NAMALWA (cell line): Measurements from ENCODE around the gene BCAP29.
"Not testable (repeated sequence)": the region's sequence is repeated elsewhere in the genome, so short reads cannot be mapped to it uniquely, and the experiment has no call there.

Experiments used
- DNase-seq: peaks from one replicate; pipeline ENCODE4 v3.0.0-alpha.2; 2015; ENCODE audit warnings: low spot score

BCAP29 gene, protein sequence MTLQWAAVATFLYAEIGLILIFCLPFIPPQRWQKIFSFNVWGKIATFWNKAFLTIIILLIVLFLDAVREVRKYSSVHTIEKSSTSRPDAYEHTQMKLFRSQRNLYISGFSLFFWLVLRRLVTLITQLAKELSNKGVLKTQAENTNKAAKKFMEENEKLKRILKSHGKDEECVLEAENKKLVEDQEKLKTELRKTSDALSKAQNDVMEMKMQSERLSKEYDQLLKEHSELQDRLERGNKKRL

DNA sequence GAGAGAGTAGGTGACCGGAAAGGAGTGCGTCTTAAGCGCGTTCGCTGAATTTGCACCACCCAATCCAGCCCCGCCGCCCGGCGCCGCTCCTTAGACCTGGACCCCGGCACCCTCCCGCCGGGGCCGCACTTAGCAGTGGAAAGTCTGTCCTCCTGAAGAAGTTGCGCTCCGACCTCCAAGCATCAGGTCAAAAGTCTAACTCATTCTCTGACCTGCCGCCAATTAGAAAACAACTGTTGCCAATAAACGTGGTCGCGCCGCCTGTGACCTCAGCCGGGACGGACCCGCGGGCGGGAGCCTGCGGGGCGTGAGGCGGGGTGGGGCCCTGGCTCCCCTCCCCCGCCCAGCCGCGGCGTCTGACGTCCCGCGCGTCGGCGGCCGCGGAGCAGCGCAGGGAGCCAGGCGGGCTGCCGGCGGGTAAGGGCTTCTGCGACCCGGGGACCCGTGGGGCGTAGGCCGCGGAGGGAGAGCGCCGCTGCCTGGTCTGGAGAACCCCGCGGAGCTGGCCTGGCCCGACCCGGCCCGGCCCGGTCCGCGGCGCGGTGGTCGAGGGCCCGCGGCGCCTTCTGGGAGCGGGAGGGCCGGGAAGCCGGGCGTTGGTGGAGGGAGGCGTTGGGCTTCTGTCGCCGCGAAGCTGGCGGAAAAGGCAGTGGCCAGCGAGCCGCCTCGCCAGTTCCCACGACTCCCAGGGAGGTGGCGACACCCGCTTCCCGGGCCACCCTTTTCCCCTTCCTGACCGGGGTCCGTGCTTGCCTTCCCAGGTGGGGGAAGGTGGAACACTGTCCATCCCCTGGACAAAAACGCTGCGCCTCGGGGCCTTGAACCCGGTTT is at the start of gene BCAP29:
BCAP29 (plus strand) TSS at position 362 of the 831 bp plus-strand sequence. CDS start 527 bp downstream, outside the sequence.
- DNase-seq = peak; percentile 90

DNA sequence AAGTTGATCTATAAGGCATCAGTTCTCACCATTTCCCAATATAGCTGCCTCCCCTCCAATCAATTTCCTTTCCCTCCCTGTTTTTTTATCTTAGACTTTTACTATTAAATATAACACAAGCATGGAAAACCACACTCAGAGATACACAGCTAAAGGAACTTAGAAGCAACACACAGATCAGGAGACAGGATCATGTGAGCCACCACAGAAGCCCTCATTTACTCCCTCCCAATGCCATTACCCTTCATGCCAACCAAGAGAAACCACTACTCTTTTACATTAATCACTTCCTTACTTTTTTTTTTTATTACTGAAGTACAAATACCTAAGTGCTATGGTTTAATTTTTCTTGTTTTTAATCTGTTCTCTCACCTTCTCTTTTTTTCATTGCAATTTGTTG is 49.3 kb upstream of the BCAP29 start:
- no peak for DNase-seq

DNA sequence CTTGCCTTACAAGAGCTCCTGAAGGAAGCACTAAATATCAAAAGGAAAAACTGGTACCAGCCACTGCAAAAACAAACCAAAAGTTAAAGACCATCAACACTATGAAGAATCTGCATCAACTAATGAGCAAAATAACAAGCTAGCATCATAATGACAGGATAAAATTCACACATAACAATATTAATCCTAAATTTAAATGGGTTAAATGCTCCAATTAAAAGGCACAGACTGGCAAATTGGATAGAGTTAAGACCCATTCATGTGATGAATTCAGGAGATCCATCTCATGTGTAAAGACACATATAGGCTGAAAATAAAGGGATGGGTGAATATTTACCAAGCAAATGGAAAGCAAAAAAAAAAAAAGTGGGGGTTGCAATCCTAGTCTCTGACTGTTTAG is 45.9 kb upstream of the BCAP29 start:
- no peak for DNase-seq

DNA sequence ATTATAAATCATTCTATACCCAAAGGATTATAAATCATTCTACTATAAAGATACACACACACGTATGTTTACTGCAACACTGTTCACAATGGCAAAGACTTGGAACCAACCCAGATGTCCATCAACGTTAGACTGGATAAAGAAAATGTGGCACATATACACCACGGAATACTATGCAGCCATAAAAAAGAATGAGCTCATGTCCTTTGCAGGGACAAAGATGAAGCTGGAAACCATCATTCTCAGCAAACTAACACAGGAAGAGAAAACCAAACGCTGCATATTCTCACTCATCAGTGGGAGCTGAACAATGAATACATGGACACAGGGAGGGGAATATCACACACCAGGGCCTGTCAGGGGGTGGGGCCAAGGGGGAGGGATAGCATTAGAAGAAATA is 42.8 kb upstream of the BCAP29 start:
- DNase-seq = not testable (repeated sequence)

DNA sequence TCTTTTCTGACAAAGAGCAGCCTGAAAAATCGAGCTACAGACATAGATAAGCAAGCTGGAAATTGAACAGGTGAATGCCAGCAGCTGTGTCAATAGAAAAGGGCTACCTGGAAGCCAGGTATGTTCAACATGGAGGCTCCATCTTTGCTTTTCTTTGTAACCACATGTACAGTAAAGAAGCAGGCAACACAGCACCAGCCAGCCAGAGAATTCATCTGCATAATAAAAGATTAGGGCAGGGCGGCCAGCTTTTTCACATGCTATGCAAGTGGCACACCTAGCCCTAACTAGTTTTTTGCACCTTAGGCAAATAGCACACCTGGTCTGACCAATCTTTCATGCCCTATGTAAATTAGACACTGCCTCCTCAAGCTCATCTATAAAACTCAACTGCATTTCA is 42.0 kb upstream of the BCAP29 start:
- no peak for DNase-seq

DNA sequence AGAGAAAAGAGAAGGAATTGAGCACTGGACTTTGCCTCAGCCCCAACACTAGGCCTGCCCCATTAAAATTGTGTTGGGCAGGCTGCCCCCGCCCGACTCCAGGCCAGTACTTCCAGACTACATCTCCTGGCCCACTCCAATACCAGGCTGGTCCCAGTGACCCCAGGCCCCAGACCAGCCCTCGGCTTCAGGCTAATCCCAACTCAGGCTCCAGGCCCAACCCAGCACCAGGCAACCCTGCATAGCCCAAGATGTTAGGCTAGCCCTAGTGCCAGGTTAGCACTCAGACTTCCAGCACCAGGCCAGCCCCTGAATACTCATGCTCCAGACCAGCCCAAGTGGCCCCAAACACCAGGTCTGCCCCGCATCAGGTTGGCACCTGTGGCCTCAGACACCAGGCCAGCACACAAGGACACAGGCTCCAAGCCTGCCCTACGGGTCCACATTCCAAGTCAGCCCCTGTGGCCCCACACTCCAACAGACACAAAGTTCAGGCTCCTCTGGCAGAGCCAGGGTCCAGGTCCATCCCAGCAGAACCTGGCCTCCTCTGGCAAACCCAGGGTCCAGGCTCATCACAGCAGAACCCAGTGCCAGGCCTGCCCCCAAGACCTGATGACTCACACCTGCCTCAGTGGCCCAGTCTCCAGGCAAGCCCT is 36.6 kb upstream of the BCAP29 start:
- DNase-seq = no peak

DNA sequence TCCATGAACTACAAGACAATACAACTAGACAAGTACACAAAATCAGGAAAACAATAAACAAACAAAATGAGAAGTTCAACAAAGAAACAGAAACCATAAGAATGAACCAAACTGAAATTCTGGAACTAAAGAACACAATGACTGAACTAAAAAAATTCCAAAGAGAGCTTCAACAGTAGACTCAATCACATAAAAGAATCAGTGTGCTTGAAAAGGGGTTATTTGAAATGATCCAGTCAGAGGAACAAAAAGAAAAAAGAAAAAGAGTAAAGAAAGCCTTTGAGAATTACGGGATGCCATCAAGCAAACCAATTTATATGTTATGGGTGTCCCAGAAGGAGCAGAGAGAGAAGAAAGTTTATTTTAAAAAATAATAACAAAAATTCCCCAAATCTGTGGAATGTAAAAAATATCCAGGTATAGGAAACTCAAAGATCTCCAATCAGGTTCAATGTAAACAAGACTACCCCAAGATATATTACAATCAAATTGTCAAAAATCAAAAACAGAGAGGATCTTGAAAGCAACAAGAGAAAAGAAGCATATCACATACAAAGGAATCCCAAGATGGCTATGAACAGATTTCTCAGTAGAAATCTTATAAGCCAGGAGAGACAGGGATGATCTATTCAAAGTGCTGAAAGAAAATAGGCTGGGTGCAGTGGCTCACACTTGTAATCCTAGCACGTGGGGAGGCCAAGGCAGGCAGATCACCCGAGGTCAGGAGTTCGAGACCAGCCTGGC is 35.0 kb upstream of the BCAP29 start:
- DNase-seq = no peak

DNA sequence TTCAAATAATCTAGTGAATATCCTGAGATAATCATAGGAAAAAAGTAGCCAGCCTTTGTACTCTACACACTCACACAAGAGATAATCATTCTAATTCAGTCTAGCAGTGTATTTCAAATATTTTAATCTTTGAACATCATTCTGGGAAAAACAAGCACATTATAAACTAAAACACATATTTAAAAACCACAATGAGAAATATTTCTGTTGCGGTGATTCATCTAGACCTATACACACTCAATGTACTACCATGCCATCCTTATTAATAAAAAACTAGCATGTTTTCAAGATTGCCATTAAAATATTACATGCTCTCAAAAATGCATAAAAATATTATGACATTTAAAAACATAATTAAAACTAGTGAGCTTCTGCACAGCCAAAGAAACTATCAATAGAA is 28.1 kb upstream of the BCAP29 start:
- DNase-seq = no peak

DNA sequence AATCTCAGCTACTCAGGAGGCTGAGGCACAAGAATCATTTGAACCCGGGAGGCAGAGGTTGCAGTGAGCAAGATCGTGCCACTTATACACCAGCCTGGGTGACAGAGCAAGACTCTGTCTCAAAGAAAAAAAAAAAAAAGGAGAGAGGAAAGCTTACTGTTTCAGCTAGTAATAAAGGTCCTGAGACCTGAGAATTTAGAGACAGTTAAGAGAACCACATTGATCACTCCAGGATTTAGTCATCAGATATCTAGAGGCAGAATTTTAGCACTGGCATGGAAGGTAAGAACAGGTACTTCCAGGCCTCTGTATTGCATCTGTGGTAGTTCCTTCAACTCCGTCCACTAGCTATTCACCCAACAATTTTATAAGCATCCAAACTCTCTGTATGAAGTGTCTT is 24.2 kb upstream of the BCAP29 start:
- DNase-seq = no peak

DNA sequence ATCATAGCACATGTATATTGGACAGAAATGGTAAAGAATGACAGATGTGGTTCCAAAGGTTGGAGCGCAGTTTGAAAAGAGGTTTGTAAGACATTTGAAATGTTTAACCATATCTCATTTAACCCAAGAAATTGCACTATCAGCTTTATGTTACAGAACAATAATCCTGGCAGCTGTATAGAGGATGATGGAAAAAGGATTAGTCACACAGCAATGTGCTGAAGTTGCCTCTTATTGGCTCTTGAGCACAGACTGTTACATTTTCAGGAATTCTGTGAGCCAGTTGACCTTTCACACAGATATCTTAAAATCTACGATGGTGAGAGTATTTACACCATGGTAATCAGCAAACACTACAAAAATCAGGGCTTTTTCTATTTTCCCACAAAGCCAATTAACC is 20.2 kb upstream of the BCAP29 start:
- DNase-seq = no peak

DNA sequence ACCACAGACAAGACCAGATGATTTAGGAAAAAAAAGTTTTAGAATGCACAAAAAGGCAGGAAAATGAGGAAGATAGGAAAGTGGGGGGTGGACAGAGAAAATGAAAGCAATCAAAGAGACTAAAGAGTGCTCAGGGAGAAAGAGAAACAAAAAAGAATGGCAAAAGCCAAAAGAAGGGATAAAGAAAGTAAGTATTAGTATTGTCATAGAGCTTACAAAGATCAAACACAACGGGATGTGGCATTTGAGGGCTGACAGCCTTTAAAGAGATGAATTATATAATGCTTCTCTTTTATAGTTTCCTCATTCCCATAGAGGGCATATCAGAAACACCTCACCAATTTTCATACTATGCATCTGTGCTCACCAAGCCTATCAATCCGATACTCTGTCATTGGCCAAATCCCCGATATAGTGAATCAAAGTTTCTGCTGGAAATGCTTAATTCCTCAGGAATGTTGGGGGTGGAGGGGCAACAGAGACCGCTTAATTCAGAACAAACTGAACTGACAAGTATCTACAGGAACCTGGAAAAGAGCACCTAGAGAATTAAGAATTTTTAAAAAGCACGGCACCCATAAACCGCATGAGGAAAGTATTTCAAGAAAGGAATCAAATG is 19.0 kb upstream of the BCAP29 start:
- no peak for DNase-seq

DNA sequence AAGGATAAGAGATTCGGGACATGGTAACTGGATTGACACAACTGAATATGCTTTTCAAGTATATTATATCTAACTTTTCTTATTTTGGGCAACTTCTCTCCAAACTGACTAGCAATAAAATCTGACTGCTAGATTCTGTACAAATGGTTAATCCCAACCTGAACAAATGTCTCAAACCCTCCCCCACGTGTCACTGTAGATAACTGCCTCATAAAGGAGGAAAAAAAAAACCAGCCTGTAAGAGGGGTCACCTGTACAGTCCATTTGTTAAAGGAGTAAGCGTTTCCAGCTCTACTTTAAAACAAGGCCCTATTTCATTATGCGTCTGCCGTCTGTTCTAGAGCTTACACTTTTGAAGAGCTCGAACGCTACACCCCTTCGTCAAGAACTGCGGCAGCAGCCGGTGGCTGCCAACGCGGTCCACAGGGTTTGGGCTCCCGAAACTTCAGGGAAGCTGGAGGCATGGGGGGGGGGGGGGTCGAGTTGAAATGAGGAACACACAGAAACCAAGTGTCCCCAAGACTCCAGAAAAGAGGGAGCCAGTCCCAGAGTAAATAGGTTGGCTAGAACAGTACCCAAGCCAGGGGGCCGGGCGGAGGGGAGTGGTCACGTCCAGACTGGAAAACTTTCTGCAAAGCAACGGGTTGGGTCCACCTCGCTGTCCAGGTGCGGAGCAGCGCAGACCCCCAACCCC is 16.8 kb upstream of the BCAP29 start:
- DNase-seq = peak; percentile 61

DNA sequence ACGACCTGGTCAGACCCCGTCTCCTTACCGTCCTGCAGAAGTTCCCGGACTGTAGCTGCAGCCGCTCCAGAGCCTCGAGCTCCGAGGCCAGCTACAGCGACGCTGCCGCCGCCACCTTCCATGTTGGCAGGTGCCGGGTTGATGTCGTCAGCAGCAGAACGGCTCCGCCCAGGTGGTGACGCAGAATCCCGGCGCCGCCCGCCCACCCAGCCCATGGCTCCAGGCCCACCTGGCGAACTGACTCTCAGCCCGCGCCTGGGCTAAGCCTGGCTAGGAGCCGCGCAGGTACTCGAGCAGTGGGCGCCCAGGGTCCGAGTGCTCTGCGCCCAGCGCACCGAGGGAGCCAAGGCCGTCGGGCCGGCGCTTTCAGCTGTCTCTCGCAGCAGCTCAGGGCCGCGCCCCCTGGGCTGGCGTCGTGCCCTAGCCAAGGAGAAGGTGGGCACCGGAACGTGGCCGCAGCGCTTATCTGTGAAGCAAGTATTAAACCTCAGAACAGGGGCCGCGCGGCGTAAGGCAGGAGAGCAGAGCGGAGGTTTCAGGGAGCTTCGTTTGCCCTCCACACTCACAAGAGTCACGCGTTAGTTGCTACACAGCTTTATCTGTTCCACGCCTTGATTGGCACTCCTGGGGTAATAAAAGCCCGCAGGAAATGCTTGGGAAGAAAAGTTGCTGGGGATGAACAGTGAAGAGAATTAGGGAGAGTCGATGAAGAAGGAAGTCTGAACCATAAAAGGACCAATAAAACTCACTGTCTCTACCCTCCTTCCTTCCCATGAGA is 16.1 kb upstream of the BCAP29 start, which contains the start of the genes COG5 and DUS4L:
COG5 (minus strand) TSS at position 146 of the 778 bp plus-strand sequence; CDS start at position 122, 24 bp downstream.
DUS4L (plus strand) TSS at position 197 of the 778 bp plus-strand sequence. CDS start 3,100 bp downstream, outside the sequence.
- DNase-seq = peak; percentile 94

DNA sequence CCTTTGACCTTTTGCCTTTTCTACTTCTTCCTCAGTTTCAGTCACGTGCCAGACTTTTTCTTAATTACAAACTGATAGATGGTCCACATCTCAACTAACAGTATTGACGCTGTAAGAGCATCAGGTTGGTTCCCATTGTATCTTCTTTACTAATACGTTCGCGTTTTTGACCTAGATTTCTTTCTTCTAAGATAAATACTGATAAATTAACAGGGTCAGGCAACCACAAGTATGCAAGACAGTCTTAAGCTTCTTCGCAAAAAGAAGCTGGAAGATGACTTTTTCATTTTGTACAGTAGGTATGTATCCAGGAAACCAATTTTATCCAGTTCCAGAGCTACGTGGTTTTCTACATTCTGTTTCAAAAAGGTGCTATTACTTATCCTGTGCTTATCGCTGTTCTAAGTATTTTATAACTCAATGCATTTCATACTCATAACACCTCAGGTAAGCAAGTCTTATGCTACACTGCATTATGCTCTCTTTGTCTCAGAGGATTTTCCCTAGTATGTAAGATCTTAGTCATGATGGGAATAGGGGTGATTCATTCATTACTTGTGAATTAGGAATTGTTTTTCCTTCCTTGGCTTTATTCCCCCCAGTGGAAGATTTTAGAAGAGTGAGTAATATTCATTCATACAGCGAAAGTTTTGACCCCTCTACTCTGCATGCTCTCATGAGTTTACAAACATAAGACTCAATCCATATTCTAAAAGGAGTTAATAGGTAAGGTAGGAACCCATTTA is 15.3 kb upstream of the BCAP29 start:
- DNase-seq = no peak

DNA sequence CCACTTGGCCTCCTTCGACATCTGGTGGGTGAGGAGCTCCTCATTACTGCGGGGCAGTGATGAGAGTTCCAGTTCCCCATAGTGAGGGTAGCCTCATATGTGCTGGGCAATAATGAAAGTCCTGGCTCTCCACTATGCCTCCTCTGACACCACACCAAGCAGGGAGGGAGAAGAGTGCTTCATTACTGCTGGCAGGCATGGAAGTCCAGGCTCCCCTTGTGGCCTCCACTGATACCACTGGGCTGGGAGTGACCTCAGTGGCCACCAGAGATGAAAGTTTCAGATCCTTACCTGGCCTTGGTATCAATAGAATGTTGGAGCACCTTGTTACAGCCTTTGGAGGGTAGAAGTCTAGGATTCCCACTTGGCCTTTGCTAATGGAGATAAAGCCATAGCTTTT is 9.7 kb upstream of the BCAP29 start:
- DNase-seq = no peak

DNA sequence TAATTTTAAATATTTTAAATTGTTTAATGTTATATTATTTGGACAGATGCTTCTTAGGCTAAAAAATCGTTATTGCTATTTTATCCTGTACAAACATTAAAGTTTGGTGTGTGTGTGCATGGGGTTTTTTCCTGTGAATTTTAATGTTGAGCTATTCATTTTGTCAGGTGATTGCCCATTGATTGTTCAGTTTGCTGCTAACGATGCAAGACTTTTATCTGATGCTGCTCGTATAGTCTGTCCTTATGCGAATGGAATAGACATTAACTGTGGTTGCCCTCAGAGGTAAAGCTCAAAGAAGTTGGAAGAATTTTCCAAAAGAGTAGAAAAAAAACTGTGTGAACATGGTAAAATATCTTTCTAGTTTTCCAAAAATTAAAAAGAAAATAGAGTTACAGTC is 6.5 kb upstream of the BCAP29 start:
- DNase-seq = no peak

DNA sequence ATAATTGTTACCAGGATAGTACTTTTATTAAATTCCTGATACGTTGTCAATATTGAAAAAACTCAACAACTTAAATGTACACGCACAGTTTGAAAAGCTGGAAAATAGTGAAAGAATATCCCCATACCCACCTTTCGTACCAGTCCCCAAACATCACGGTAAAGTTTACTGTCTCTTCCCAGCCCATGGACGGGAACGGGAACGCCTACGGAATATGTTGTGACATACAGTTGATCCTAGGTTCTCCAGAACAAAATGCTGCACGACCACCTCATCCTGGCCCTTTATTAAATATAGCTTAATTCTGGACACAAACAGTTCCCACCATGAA is 527 bp upstream of the BCAP29 start:
- DNase-seq = no peak

DNA sequence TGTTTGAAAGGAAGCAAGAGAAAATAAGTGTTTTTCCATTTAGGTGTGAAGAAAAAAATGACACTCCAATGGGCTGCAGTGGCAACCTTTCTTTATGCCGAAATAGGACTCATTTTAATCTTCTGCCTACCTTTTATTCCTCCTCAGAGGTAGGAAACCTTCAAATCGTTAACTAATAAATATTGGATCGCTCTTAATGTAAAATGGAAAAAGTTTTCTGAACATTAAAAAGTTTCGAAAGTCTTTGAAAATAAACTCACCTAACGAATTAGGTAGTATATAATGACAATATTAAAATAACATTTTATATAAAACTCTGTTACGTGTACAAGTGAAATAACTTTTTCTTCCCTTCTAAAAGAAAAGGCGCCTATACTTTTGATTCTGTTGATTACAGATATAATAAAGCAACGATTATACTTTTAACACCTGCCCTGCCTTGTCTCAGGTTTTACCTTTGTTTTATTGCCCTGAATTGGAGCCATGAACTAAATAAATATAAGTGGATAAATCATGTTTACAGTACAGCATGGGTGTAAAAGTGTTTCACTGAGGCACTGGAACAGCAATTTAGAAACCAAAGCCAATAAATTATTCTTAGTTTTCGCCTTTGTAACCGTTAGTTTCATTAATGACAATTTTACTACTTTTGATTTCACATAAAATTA is 804 bp downstream of the BCAP29 start:
- DNase-seq = no peak

DNA sequence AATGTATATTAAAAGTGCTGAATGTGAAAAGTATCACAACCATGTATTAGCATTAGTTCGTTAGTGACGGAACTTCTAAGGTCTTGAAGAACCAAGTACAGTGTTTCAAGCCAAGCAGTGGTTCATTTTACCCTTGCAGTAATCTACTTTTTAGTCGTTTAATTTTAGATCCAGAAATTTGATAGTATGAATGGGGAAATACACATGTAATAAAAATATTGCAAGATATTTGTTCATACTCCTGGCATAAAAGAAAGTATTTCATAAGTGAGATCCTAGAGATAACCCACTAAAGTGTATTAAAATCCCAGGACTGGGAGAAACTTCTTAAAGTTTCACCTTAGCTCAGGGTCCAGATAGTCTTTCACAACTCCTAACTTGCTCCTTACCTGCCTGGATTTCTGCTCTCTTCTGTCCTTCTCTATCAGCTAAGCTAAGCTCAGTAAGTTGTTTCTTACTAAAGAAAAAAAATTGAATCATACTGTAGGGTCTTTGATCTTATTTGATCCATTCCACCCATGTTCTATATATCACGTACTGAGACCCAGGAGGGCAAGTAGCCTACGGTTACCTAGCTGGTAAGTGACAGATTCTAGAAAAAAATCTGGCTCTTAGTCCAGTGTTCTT is 1.5 kb downstream of the BCAP29 start:
- DNase-seq = no peak
